ENCODE measurements around the gene HYKK. TPM values are rescaled to one million over a fixed set of nuclear protein-coding genes. Genes with fewer than 3 reads are reported as not detected.
A peak's percentile ranks its signal among the peaks of the same experiment; 100 is the strongest.

The HYKK gene
- total RNA-seq (2021) = 2.4 and 3.1 TPM in 2 replicates
- long read RNA-seq = 0 reads

- TF ChIP-seq, protein P1, sequence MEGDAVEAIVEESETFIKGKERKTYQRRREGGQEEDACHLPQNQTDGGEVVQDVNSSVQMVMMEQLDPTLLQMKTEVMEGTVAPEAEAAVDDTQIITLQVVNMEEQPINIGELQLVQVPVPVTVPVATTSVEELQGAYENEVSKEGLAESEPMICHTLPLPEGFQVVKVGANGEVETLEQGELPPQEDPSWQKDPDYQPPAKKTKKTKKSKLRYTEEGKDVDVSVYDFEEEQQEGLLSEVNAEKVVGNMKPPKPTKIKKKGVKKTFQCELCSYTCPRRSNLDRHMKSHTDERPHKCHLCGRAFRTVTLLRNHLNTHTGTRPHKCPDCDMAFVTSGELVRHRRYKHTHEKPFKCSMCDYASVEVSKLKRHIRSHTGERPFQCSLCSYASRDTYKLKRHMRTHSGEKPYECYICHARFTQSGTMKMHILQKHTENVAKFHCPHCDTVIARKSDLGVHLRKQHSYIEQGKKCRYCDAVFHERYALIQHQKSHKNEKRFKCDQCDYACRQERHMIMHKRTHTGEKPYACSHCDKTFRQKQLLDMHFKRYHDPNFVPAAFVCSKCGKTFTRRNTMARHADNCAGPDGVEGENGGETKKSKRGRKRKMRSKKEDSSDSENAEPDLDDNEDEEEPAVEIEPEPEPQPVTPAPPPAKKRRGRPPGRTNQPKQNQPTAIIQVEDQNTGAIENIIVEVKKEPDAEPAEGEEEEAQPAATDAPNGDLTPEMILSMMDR (conservative IDR thresholded peaks at IDR 0.05) = peak; percentile 32; the same call in 2 of the 3 replicates
- no peak within 1 kb of the TSS for H3K23ac ChIP-seq (ENCODE audit: insufficient read length, low read depth, low read length)
- peak within 1 kb of the TSS; percentile 71 to 91 for H3K4me3 Mint-ChIP-seq
Observed at GRCh38 chr15:78506971-78507830, at the start of gene HYKK. Gene HYKK, plus strand, starts transcription at chr15:78507577. Its CDS starts 5,512 bp downstream, at chr15:78513089.

More at GRCh38 chr15:78506971-78507830, at the start of gene HYKK:
- H2BK120ac ChIP-seq (ENCODE audit: low read depth, low read length, poor library complexity, severe bottlenecking) = no peak within 1 kb of the TSS
- H4K91ac ChIP-seq (ENCODE audit: insufficient read length, low read depth, low read length) = no peak within 1 kb of the TSS
- H3K9me3 ChIP-seq (ENCODE audit: control insufficient read depth, low read depth, low read length) = no peaks in the 10 kb centered on the region
- H3K4me1 ChIP-seq (ENCODE audit: insufficient read depth, low read length) = no peaks in the 10 kb centered on the region; the same call in 1 of the 2 replicates
- H3K18ac ChIP-seq (ENCODE audit: insufficient read length, low read depth, low read length) = no peak within 1 kb of the TSS
- WGBS (ENCODE audit: extremely low coverage, insufficient read length, low lambda C conversion rate) = no CpG with 5 or more reads among the region's 63 CpGs
- H2AFZ ChIP-seq (ENCODE audit: low read length) = peak within 1 kb of the TSS; percentile 63
- no peak within 1 kb of the TSS for H2BK15ac ChIP-seq (ENCODE audit: low read depth, low read length)
- H4K5ac ChIP-seq (ENCODE audit: insufficient read length, low read depth, low read length) = no peak within 1 kb of the TSS
- H3K14ac ChIP-seq (ENCODE audit: insufficient read depth, low read length) = peak within 1 kb of the TSS; percentile 81
- Mint-ChIP-seq H3K9me3 (peaks cover under 1 to 6% of the 10 kb centered on the region in 2 experiments; a peak in 4 of 5 replicates), H3K27me3 (ENCODE audit: low read depth) (peaks cover 28% of the 10 kb centered on the region), H3K27ac (peak within 1 kb of the TSS; percentile 62 to 95 (median 88); a peak in 5 of 7 replicates), H3K4me1 (peaks cover 8 to 9% of the 10 kb centered on the region in 2 experiments), H3K36me3 (ENCODE audit: insufficient read depth in 1 of 3, low read depth in 3 of 3) (peaks cover 0 to 2% (median under 1%) of the 10 kb centered on the region in 3 experiments; a peak in 4 of 7 replicates)
- H4K8ac ChIP-seq (replicated peaks; ENCODE audit: insufficient read length, low read depth, low read length) = no peak within 1 kb of the TSS
- no peak within 1 kb of the TSS for H3K27ac ChIP-seq (ENCODE audit: insufficient read length, low read depth, low read length)
- no peaks in the 10 kb centered on the region for H4K20me1 ChIP-seq (ENCODE audit: control insufficient read depth, insufficient read depth, insufficient read length)
- H3K23me2 ChIP-seq (ENCODE audit: insufficient read length, low read depth, low read length, poor library complexity, severe bottlenecking) = peaks cover 10% of the 10 kb centered on the region
- no peak within 1 kb of the TSS for H2AK5ac ChIP-seq (ENCODE audit: insufficient read length, low read length)
- no peak within 1 kb of the TSS for H2BK20ac ChIP-seq (ENCODE audit: low read depth, low read length, poor library complexity, severe bottlenecking)
- H3K4ac ChIP-seq (ENCODE audit: low read depth, low read length) = no peak within 1 kb of the TSS
- peak within 1 kb of the TSS; percentile 95 for H3K4me2 ChIP-seq (ENCODE audit: insufficient read depth, insufficient read length, low read length)
- no peak within 1 kb of the TSS for H2BK12ac ChIP-seq (ENCODE audit: insufficient read length, low read depth, low read length)
- no peak within 1 kb of the TSS for H3K56ac ChIP-seq (ENCODE audit: insufficient read length, low read depth, low read length)
- H3K9ac ChIP-seq (ENCODE audit: extremely low read depth, insufficient read length, low read length) = peak within 1 kb of the TSS; percentile 59
- peaks cover 5% of the 10 kb centered on the region; the same call in 1 of the 2 replicates for H3K27me3 ChIP-seq (ENCODE audit: insufficient read depth, low read length)
- no peaks in the 10 kb centered on the region for H3K79me1 ChIP-seq (ENCODE audit: insufficient read depth, low read depth, low read length, poor library complexity, severe bottlenecking)
- peak; percentile 99 for DNase-seq
- H3K79me2 ChIP-seq (ENCODE audit: insufficient read depth, low read length) = no peaks in the 10 kb centered on the region
- H3T11ph ChIP-seq (ENCODE audit: low read length) = no peak within 1 kb of the TSS
- H2BK5ac ChIP-seq (ENCODE audit: insufficient read length, low read length) = no peak within 1 kb of the TSS
